ENCODE measurements around the gene GREM2.

GREM2 gene

DNA sequence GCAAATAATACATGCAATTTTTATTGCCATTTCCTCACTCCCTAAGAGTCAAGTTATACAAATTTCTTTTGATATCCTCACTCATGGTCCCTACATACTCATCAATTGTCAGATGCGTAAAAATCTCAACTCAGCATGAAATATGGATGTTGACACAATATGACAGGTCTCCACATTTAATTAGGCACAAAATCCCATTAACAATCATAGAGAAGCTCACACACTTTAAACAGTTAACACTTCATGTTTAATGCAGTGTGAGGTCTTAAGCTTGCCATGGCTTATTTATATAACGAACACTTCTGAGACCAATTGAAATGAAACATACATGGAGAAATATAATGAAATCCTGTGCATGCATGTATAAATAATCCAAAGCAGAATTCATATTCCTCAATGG, 58.6 kb downstream of the GREM2 start:
- no peak for DNase-seq

DNA sequence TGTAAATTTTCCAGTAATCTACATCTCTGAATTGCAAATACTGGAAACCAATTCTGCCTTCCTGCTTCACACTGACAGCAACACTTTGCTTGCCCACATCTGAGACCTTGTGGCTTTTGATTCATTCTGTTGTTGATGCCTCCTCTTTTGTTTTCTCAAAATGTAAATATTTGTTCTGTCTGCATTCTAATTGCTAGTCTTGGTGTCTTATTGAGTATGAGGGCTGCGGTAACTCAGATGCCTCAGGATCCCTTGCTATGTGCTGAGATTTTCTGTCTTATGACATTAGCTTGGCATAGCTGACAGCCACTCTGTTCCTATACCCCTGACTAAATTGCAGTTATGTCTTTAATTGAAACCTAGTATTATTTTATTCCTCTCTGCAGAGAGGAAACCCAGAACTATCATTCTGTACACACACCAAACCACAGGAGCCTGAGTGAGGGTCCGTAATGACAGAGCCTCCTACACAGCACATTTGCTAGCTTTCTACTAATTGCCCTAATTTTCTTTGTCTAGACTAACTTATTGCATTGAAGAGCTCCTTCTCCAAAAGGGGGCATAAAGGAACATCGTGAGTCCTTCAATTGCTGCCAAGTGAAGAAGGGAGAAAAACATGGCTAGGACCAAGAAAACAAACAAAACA, 72.1 kb downstream of the GREM2 start:
- no peak for DNase-seq

DNA sequence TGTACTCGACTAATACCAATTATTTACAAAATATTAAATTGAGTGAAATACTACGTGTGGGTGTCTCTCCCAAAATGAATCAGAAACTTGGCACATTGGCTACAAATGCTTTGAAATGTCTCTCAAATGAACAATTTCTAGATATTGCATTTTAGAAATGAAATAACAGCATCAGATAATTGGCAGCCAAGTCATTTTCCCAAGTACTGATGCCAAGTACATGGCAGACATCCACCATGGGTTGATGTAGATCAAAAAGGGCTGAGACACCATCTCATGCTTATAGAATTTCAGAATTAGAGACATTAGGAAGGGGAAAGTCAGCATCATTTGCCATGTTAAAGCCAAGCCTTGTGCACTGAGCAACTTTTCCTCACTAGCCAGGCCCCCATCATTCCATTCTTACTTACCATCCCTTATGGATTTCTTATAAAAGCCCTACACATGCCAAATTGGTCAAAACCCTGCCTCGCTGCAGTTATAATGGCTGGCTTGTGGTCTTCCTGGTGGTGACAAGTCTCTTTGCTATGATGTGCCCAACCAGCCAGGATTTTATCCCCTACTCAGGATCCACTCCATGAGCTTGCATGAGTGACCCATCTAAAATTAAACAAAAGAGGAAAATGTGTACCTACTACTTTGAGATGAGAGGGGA, 73.1 kb downstream of the GREM2 start:
- DNase-seq = no peak

DNA sequence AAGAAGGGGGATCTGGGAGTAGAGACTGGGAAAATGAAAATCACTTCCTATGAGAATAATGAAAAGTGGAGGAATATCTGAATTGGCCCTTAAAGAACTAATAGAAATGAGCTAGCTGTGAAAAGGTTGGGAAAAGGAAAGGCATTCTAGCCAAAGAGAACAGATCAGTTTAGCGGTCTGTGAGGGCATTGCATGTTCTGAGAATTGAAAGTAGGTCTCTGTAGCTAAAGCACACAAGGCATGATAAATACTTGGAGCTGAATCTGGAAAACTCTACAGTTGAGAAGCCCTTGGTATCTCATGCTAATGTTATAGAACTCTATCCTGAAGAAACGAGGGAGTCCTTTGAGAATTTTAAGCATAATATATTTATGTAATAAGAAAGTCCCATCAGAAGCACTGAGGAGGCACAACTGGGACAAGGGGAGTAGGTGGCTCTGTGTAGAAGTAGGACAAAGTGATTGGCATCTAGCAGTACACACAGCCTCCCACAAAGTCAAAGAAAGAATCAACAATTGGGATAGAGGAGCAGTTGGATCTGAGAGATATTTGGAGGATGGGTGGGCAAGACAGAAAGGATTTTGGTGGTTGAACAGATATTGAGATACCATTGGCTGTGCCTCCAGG, 78.7 kb downstream of the GREM2 start:
- no peak for DNase-seq

DNA sequence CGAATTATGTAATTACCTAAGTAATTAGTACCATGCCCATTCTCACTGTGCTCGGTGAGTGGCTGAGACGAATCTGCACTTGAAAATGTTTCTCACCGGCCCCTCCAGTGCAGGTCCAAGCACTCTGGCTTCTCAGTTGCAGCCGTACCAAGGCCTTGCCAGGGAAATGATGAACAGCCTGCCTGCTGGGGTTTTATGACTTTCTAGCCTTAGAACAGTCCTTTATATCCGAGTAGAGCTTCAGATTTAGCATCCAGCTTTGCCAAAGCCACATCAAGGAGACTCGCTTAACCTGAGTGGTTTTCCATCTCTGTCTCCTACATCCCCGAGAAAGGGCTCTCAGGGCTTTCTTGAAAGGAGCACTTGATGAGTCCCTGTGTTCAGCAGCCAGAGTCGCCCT, 83.4 kb downstream of the GREM2 start:
- no peak for DNase-seq

DNA sequence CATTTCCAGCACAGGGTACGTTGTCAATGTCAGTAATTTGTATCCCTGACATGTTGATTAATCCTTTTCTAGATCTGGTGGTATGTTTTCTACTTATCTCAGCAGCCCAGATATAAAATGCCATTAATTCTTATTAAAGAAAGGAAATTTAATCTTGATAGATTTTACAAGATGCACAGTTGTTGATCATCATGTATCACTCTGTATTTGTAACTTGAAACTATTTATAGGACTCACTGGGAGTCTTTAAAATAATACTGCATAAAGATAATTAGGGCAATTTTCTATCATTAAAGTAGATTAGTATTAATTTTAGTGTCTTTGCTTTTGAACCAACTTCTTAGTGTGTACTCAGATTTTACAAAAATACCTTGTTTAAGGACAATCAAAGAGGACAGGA, 84.9 kb downstream of the GREM2 start:
- no peak for DNase-seq

DNA sequence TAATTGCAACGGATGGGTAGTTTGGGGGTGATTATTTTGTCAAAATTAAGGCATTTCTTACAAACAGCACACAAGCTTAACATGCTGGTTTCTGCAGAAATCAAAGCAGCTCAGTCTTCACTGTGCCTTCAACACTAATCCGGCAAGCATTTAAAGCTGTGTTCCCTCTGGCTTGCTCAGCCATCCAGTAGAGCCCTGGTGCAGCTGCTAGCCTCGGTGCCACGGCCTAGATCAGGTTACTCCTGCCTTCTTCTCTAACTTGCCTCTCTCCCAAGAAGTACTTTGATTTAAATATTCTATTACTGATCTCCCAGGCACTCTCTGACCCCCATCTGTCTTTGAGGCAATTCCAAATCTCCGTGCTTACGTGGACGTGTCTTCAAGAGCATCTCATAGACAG, 85.6 kb downstream of the GREM2 start:
- DNase-seq = no peak

DNA sequence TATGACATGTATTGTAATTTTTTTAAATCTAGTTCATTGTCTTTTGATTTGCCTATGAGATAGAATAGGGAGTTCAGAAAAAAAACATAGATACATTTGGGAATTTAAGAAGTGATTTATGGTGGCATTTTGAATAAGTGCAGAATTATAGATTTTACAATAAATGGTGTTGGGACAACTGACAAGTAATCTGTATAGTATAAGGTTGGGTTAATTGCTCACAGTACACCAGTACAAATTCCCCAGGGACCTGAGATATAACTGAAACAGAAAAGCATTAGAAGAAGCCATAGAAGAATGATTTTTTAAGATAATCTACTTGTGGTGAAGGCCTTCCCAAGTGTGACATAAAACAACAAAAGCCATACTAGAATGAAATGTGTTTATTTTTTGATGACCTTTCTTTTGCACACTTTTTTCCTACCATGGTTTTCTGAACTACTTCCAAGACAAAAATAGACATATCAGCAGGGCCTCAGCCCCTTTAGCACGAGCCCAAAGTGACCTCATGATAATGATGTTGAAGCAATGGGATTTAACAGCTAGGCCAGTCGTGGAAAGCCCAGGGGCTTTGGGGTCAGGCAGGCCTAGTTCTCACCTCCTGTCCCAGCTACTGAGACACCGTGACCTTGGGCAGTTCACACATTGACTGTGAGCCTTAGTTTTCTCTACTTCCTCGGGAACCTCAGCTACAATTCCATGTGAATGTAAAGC, 87.4 kb downstream of the GREM2 start:
- DNase-seq = no peak

DNA sequence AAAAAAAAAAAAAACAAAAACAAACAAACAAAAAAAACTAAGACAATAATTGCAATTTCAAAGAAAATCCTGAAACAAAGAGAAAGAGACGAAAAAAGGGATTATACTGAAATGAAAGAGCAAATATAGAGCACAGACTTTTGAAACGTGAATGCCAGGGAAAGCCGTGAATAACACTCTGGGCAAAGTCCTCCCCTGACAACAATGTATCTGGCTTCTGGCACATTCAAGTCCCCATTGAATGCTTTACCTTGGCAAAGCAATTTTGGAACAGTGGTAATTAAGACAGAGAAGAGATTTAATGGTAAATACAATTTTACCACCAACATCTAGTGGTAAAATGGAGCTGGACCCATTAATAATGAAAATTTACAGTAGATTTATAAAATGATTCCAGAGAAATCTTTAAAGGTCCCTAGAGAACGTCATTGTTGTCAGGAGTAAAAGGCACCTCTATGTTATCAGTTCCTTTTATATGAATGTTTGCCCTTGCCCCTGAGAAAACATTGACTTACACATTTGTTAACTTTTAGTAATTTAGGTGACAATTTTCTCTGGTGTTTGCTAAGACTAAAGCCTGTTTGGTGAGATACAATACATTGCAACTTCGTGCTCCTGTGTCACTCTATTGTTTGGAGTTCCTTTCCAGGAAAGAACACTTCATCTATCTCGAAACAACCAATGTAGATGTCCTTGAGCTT, 89.7 kb downstream of the GREM2 start:
- no peak for DNase-seq

DNA sequence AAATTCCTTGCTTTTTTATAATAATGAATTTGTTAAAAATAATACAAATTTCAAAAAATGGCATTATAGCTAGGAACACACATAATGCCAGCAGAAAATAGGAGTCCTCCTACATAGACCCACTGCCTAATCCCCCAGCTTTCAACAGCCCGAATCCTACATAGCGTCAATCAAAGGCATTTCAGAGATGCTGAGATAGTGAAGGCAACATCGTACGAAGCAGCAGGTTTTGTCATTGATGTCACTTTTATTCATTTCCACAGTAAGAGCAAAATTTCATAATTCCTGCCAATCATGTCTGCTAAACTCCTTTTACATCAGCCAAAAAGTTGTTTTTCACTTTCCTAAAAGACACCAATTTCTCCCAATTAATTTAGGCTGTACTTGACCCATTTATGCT, 94.1 kb downstream of the GREM2 start:
- no peak for DNase-seq

DNA sequence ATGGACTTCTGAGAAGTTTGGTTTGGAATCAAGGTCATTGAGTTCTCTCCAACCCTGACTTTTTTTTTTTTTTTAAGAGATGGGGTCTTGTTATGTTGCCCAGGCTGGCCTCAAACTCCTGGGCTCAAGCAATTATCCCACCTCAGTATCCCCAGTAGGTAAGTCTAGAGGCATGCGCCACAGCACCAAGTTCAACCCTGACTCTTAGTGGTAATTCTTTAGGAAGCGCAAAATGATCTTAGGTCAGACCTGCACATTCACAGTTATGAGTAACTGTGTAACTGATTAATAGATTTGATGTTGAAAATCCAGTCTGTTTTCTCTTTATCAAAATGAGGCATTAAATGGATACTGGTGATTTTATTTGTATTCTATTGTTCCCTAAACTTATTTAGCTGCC, 95.9 kb downstream of the GREM2 start:
- DNase-seq = no peak

DNA sequence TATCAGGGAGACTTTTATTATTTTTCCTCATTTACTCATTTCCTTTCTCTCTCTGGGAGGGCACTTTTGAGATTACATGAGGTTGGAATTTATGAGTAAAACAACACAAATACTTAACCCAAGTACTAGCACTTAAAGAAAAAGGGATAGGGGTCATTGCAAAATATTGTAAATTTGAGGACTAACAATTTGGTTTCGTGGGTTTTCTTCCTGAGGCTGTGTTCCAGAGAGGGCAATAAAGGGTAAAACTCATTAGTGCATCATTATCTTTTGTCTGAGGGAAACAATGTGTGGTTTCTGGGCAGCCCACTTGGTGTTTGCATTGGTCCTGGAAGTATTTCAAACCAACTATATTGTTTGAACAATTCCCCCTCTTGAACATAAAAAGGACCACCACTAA, 96.5 kb downstream of the GREM2 start:
- DNase-seq = no peak

DNA sequence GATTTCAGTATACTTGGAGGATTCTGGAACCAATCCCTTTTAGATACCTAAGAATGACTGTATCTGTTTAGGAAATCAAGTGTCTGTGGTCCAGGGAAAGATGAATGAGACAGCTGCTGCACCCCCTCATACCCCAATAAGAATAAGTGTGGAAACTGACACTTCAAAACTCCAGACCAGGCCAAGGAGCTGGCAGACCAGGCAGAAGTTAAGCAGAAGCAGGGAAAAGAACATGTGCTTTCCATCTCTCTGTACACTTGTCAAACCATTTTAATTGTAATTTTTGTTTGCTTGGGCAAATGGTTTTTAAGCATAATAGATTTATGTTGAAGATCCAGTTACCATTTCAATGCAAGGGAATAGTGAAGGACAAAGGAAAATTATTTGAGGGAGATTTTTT, 100.2 kb downstream of the GREM2 start:
- no peak for DNase-seq

DNA sequence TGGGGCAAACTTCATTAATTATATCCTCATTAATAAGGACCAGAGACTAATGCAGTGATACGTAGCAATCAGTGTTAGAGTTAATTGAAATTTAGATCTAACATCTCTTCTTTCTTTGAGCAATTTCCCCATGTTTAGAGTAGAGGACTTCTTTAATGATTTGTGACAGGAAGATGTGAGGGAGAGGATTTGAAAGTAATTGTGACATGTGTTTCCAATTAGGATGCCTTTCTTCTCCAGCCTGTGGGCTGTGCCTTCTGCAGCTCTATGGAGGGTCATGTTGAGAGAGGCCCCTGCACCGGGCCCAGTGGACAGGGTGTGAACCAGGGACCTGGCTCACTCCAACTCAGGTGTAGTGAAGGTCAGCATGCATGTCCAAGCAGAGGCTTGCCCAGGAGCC, 103.0 kb downstream of the GREM2 start:
- DNase-seq = no peak

DNA sequence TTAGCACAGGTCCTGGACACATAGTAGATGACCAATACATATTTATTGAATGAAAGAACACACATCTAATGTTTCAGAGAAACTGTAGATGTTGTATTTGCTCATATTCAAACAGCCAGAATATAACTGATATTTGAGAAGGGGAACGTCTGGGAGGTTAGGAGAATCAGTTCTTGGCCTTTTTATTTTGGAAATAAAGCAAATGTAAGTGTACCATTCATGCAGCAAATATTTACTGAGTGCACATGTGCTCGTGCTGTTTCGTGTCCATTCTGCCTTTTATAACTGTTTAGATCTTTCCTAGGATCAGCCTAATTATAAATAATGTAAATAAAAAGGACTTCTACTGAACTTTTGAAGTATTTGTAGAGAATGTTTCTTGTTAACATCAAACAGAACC, 103.8 kb downstream of the GREM2 start:
- DNase-seq = no peak

DNA sequence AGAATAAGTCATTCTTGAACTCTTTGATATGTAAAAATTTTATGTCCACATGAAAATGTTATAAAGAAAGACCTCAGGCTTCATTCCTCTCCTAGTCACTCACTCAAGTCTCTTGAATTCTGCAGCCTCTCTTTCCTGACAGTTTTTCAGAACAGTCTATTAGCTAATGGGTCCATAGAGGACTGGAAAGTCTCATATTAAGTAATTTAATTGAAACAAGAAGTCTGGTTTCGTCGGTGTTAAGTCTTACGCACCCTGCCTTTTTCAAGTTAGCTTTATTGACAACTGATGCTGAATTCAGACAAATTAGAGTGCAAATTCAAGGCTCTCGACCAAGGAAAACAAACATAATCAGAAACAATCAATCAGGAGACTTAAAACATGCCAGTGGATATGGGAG, 105.8 kb downstream of the GREM2 start:
- DNase-seq = no peak

DNA sequence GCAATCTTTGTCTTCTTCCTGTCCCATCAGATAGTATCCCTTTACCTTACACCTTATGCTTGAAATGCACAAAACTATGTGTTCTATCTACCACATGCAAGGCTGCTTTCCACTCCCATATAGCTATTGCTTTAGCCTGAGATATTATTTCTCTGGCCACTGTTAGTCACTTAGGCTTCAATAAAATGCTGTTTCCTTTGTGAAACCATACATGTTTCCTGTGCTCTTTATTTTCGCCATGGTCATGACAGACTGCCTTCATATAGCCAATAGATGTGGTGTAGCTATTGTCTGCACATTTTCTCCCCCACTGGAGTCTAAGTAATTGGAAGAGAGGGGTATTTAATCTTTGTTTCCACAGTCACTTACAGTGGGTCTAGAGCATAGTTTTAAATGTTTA, 108.4 kb downstream of the GREM2 start:
- no peak for DNase-seq

DNA sequence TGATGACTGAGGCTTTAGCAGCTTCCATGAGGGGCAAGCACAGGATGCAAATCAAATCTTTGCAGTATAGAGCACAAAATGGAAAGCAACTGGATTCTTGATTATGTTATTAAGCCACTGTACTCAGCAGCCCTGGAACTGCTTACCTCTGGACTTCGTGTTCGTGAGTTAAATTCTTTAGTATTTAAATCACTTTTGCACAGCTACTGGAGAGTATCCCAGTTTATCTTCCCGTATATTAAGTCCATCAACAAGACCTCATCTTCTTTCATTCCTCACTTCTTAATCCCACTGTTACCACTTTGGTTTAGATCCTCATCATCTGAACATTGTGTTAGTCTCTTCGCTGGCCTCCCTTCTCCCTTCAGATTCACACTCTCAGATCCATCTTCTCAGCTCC, 108.9 kb downstream of the GREM2 start:
- DNase-seq = no peak

DNA sequence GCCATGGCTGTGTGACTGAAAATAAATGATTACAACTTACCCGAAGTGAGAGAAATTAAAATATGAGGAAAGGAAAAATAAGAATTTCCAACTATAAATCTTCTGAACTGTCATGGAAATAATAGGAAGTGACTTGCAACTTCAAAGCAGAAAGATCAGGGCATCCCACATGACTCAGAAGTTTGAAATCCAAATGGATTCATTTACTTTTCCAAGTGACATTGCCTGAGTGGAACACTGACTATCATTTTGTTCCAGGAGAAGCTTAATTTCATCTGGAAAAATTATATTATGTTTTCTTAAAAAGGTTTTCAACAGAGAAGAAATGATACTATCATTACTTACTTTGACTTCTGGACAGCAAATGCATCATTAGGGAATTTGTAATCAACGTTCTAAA, 110.8 kb downstream of the GREM2 start:
- no peak for DNase-seq

DNA sequence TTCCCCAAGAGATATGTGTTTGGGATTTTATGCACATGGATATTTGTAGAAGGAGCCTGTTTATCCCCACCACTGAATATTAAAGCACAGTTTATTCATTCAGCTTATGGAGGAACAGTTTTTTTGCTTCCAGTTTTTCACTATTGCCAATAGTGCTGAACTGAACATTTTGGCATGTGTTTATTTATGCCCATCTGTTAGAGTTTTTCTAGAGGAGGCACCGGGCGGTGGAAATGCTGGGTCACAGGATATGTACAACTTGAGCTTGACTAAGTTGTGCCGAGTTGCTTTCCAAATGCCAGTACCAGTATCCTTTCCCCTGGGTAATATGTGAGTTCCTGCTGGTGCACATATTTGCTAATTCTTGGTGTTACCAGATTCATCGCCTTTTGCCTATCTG, 111.3 kb downstream of the GREM2 start:
- no peak for DNase-seq

DNA sequence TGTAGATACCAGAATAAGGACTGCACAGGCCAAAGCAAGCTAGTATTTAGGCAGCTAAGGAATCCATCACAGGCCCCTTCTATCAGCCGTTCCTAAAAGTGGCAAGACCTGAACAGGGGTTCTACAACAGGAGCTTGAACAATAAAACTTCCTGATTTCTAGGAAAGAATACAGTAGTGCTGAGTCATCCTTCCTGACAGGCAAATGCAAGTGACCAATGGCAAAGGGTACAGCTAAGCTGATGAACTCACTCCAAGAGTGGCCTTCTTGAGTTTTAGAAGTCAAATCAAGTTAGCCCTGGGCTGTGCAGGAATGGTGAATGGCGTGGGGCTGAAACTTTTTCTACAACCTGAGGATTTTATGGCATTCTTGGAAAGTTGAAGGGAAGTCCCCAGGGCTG, 112.9 kb downstream of the GREM2 start:
- DNase-seq = no peak

DNA sequence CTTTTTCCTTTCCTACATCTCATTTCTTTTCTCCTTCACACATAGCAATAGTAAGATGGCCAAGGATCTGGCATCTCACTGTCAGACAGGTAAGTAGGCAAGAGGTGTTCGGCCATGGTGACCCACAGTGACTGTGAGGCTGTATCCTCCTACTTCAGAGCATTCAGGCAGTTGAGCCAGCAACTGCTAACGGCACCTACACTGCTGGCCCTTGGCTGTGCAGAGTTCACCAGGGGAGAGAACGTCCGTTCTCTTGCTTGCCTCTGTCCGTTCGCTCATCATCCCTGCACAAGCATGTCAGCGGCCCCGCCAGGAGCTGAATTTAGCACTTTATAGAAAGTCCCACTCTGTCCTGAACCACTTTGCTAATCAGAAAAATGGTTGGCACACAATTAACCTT, 113.6 kb downstream of the GREM2 start:
- no peak for DNase-seq

DNA sequence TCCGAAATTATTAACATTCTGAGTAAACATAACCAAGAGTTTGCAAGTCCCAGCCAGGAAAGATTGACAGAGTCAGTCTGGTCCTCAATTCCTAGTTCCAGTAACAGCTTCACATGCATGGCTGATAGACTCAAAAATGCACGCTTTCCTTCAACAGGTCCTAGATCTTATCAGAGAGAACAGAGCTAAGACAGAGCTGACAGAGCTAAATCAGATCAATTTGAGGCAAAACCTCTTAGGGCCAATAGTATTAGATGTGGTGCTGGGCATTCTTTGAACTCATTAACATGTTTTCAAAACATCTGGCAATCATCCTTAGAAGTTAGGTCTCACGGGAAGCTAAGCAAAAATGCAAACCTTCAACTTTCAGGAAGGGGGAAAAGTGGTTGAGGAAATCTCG, 114.0 kb downstream of the GREM2 start:
- DNase-seq = no peak

DNA sequence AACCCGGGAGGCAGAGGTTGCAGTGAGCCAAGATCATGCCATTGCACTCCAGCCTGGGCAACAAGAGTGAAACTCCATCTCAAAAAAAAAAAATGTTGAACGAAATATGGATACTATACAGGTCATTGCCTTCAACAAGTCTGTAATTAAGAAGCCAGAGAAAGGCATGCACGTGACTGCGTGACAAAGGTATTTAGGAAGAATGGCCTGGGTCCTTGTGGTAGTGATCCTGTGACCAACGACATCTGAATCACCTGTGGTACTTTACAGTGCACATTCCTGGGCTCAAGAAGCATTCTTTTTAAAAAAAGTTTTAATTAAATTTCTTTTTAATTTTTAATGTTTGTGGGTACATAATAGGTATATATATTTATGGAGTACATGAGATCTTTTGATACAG, 115.0 kb downstream of the GREM2 start:
- no peak for DNase-seq
